ENCODE measurements around the gene TENM4.

The TENM4 gene

DNA sequence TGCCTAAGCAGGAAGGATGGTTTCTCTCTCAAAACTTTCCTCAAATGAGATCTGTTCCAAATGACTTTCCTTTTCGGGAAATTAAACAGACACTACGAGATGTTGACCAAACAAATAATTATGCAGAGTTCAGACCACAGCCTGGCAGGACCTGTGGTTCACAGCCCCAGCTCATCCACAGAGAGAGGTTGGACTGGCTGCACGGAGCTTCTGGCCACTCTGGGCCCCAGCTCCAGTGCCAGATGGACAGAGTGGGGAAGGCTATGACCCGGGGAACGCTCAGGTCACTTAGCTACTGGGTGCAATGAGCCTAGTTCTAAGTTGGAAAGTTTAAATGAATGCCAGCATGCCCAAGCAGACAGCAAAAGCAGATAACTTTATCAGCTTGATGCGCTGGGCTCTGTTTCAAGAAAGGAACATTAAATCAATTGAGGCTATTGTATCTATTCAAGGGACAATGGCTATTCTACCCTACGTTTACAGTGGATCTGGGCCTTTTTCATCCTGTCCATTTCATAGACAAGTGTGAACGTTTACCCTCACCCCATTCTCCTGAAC is 710.5 kb downstream of the TENM4 start:
- TF ChIP-seq, protein P1, sequence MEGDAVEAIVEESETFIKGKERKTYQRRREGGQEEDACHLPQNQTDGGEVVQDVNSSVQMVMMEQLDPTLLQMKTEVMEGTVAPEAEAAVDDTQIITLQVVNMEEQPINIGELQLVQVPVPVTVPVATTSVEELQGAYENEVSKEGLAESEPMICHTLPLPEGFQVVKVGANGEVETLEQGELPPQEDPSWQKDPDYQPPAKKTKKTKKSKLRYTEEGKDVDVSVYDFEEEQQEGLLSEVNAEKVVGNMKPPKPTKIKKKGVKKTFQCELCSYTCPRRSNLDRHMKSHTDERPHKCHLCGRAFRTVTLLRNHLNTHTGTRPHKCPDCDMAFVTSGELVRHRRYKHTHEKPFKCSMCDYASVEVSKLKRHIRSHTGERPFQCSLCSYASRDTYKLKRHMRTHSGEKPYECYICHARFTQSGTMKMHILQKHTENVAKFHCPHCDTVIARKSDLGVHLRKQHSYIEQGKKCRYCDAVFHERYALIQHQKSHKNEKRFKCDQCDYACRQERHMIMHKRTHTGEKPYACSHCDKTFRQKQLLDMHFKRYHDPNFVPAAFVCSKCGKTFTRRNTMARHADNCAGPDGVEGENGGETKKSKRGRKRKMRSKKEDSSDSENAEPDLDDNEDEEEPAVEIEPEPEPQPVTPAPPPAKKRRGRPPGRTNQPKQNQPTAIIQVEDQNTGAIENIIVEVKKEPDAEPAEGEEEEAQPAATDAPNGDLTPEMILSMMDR (IDR thresholded peaks at IDR 0.05; ENCODE audit: borderline replicate concordance, insufficient read depth, low read depth, low read length) = no peak
- no peak overlapping the region for H3K4me3 ChIP-seq (ENCODE audit: low read depth, low read length)

DNA sequence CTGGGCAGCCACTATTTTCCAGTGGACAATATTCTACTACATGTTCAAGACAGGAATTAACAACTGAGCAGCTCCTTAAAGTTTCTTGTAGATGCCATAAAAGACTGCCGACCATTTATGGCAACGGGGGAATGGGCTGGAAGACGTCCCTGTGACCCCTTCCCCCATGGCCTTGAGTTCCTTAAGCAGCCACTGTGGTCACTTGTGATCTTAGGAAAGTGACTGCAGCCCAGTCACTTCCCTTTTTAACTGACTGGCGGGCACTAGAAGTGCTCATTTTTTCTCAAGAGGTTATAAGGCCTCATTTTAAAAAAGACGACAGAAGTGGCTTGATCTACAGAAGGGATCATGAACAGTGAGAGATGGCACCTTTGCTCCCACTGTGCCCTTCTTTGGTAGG is 713.0 kb downstream of the TENM4 start:
- TF ChIP-seq, protein P1 (IDR thresholded peaks at IDR 0.05; ENCODE audit: borderline replicate concordance, insufficient read depth, low read depth, low read length) = no peak

DNA sequence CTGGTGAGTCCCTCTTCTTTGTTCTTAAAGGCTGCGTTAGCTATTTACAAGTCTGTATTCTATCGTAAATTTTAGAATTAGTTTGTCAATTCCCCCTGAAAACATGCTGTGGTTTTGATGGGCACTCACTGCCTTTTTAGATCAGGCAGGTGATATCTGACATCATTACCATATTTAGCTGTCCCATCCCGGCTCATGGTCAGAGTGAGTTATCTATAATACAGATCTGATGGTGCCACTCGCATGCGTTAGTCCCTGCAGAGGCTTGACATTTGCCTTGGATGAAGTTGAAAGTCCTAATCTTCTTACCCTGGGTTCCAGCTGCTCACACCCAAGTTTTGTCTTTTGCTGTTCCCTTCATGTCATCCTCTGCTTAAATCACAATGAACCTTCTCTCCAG is 715.6 kb downstream of the TENM4 start:
- TF ChIP-seq, protein P1 (IDR thresholded peaks at IDR 0.05; ENCODE audit: borderline replicate concordance, insufficient read depth, low read depth, low read length) = no peak

More for the DNA sequence above, 713.0 kb downstream of the TENM4 start:
- no peak overlapping the region for H3K4me3 ChIP-seq (ENCODE audit: low read depth, low read length)

DNA sequence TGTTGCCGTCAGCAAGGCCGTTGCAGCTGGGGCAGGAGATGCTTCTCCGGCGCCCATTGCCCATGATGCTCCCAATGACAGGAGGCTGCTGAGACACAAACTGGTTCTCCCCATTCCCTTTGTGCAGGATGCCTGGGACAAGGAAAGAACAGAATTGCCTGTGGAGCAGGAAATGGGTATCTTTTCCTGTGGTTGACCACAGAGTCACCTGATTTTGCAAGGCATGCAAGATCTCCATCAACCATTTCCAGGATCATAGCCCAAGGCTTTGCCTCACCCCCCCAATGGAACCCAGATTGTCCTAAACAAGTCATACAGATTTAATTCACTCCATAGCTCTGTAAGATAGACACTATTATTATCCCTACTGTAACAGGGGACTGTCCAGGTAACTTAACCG is 718.0 kb downstream of the TENM4 start:
- H3K4me3 ChIP-seq (ENCODE audit: low read depth, low read length) = no peak overlapping the region
- TF ChIP-seq, protein P1 (IDR thresholded peaks at IDR 0.05; ENCODE audit: borderline replicate concordance, insufficient read depth, low read depth, low read length) = no peak

More for the DNA sequence above, 715.6 kb downstream of the TENM4 start:
- H3K4me3 ChIP-seq (ENCODE audit: low read depth, low read length) = no peak overlapping the region

DNA sequence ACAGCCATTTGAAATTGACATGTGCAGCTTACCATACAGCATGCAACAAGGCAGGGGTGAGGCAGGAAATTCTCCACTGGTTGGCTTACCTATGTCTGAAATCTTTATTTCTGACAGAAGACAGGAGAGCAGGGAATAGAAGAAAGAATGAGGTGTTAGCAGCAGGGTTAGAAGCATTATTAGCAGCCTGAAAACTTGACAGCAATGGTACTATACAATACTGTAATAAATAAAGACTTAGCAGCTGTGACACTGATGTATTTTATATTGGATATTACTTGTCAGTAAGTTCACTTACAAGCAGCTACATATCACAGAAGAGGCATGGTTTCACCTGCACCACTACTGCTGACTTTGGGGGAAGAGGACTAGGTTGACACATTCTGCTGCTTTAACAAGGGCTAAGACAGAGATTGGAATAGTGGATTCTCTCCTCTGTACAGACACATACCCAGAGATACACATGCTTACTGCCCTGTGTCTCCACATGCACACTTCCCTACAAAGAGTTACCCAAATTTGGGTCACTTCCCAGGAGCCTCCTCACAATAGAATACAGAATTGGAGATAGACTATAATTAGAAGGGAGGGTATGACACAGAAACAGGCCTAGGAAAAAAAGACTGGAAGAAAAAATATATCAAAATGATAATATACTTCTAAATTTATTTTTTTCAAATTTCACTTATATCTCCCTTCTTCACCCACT is 720.4 kb downstream of the TENM4 start:
- no peak overlapping the region for H3K4me3 ChIP-seq (ENCODE audit: low read depth, low read length)
- TF ChIP-seq, protein P1 (IDR thresholded peaks at IDR 0.05; ENCODE audit: borderline replicate concordance, insufficient read depth, low read depth, low read length) = no peak

DNA sequence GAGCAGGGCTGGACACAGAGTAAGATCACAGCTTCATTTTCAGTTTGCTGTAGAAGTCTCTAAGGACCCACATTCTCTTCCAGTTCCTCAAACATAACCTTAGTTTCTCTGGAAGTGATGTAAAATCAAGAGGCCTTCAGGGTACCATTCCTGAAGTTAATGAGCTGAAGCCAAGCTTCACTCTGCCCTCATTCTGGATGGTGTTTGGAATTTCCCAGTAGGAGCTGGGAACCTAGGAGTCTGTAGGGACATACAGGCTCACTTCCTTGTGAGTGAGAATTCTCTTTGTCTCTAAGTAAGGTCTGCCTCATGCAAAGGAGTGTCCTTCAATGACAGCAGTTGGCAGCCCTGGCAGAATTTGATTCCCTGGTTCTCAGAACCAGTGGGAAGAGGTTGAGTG is 723.8 kb downstream of the TENM4 start:
- H3K4me3 ChIP-seq (ENCODE audit: low read depth, low read length) = no peak overlapping the region
- TF ChIP-seq, protein P1 (IDR thresholded peaks at IDR 0.05; ENCODE audit: borderline replicate concordance, insufficient read depth, low read depth, low read length) = no peak

All from GM12875 (cell line).